ENCODE results near the gene SLC7A6OS. TPM values are rescaled to one million over a fixed set of nuclear protein-coding genes. Genes with fewer than 3 reads are reported as not detected.
A peak's percentile ranks its signal among the peaks of the same experiment; 100 is the strongest.

SLC7A6OS gene
- total and polyA plus RNA-seq, 8 donors = 5.2 to 8.1 (median 6.5) TPM

GRCh38 chr16:68354816-68355215, 44.1 kb upstream of the SLC7A6OS start:
- ATAC-seq = no peak
- peaks cover 0 to 40% (median 16%) of the 10 kb centered on the region in 3 donors for H3K36me3 ChIP-seq
- peak in 1 of 6 donors; percentile 46 for DNase-seq
- H3K27ac ChIP-seq = no peak overlapping the region
- WGBS, 2 donors = 92 to 96% methylated on average over 9 of the region's 9 CpGs
- no peak overlapping the region for H3K4me3 ChIP-seq
- no peak for TF ChIP-seq CTCF (IDR thresholded peaks at IDR 0.05)
- no peaks in the 10 kb centered on the region for H3K9me3 ChIP-seq
- H3K27me3 ChIP-seq = no peaks in the 10 kb centered on the region
- intact Hi-C loops (cut with DNase I) = no loop called here
- H3K4me1 ChIP-seq = no peaks in the 10 kb centered on the region
- no peak for FAIRE-seq

GRCh38 chr16:68353366-68353765, 42.6 kb upstream of the SLC7A6OS start:
- Histone ChIP-seq H3K36me3 (peaks cover 0 to 37% (median 16%) of the 10 kb centered on the region in 3 donors), H3K9me3 (no peaks in the 10 kb centered on the region), H3K4me1 (no peaks in the 10 kb centered on the region), H3K27me3 (no peaks in the 10 kb centered on the region), H3K27ac (no peak overlapping the region), H3K4me3 (no peak overlapping the region)
- intact Hi-C loops (cut with DNase I) = no loop called here
- no peak for ATAC-seq
- peak in 1 of 6 donors; percentile 45 for DNase-seq
- WGBS, 2 donors = 82 to 88% methylated on average over 13 of the region's 13 CpGs
- TF ChIP-seq CTCF (IDR thresholded peaks at IDR 0.05) = no peak
- no peak for FAIRE-seq

- Histone ChIP-seq H3K4me1 (no peaks in the 10 kb centered on the region), H3K4me3 (no peak overlapping the region), H3K36me3 (peaks cover 0 to 34% (median 17%) of the 10 kb centered on the region in 3 donors), H3K27ac (no peak overlapping the region), H3K27me3 (no peaks in the 10 kb centered on the region), H3K9me3 (no peaks in the 10 kb centered on the region)
- intact Hi-C loops (cut with DNase I) = no loop called here
- whole genome bisulfite sequencing, 2 donors = 85 to 88% methylated on average over 11 of the region's 11 CpGs
- DNase-seq (peak in 2 of 6 donors; percentile 16 to 45), FAIRE-seq (no peak), ATAC-seq (peak; percentile 69 to 88 (median 81))
- no peak for TF ChIP-seq CTCF (IDR thresholded peaks at IDR 0.05)
These were observed 41.3 kb upstream of the SLC7A6OS start for GRCh38 chr16:68351991-68352431.

- Histone ChIP-seq H3K36me3 (peaks cover 0 to 34% (median 16%) of the 10 kb centered on the region in 3 donors), H3K27ac (no peak overlapping the region), H3K4me1 (no peaks in the 10 kb centered on the region), H3K27me3 (no peaks in the 10 kb centered on the region), H3K9me3 (no peaks in the 10 kb centered on the region), H3K4me3 (no peak overlapping the region)
- intact Hi-C loops (cut with DNase I) = no loop called here
- TF ChIP-seq CTCF (IDR thresholded peaks at IDR 0.05) = no peak
- ATAC-seq (no peak), FAIRE-seq (no peak), DNase-seq (peak in 2 of 6 donors; percentile 41 to 57)
- WGBS, 2 donors = 81 to 82% methylated on average over 11 of the region's 11 CpGs
These were observed 40.7 kb upstream of the SLC7A6OS start for GRCh38 chr16:68351463-68351862.

GRCh38 chr16:68350813-68351350, 40.1 kb upstream of the SLC7A6OS start:
- ATAC-seq (no peak), DNase-seq (peak in 1 of 6 donors; percentile 19), FAIRE-seq (no peak)
- Histone ChIP-seq H3K4me1 (no peaks in the 10 kb centered on the region), H3K27me3 (no peaks in the 10 kb centered on the region), H3K27ac (no peak overlapping the region), H3K9me3 (no peaks in the 10 kb centered on the region), H3K36me3 (peaks cover 0 to 39% (median 16%) of the 10 kb centered on the region in 3 donors), H3K4me3 (no peak overlapping the region)
- TF ChIP-seq CTCF (IDR thresholded peaks at IDR 0.05) = no peak
- intact Hi-C loops (cut with DNase I) = no loop called here
- 93 to 95% methylated on average over 10 of the region's 10 CpGs for WGBS, 2 donors

Measured in pancreas (tissue), 10 donors.